Stimulated activated CD8-positive, alpha-beta memory T cell treated with anti-CD3 and anti-CD28 coated beads, Interleukin-12 subunit alpha, Interleukin-12 subunit beta, amount 100 ng/mL, for 1 hour (primary cell): ENCODE measurements around the gene FREM2.

ENCODE experiments used
- DNase-seq: peaks from one replicate; pipeline ENCODE4 v3.0.0-alpha.2; 2020; ENCODE audit warnings: low read depth

FREM2 gene

GRCh38 chr13:38687246-38688229 lies 661 bp downstream of the FREM2 start:
- no peak for DNase-seq

GRCh38 chr13:38688674-38689073 lies 1.8 kb downstream of the FREM2 start:
- no peak for DNase-seq

- DNase-seq, result no peak
Measured at GRCh38 chr13:38690231-38690630, 3.4 kb downstream of the FREM2 start.

- no peak for DNase-seq
Measured at GRCh38 chr13:38693168-38693567, 6.3 kb downstream of the FREM2 start.

GRCh38 chr13:38693641-38694040 lies 6.8 kb downstream of the FREM2 start:
- DNase-seq, result no peak

GRCh38 chr13:38697197-38697596 lies 10.3 kb downstream of the FREM2 start:
- DNase-seq, result no peak

- no peak for DNase-seq
Measured at GRCh38 chr13:38697628-38698333, 10.9 kb downstream of the FREM2 start.

- no peak for DNase-seq
Measured at GRCh38 chr13:38700051-38700450, 13.2 kb downstream of the FREM2 start.

- DNase-seq, result no peak
Measured at GRCh38 chr13:38702669-38703068, 15.8 kb downstream of the FREM2 start.

GRCh38 chr13:38703255-38703654 lies 16.4 kb downstream of the FREM2 start:
- no peak for DNase-seq

GRCh38 chr13:38705365-38705764 lies 18.5 kb downstream of the FREM2 start:
- DNase-seq, result no peak

- DNase-seq, result no peak
Measured at GRCh38 chr13:38707460-38707859, 20.6 kb downstream of the FREM2 start.

- no peak for DNase-seq
Measured at GRCh38 chr13:38713046-38713445, 26.2 kb downstream of the FREM2 start.

- DNase-seq, result no peak
Measured at GRCh38 chr13:38718374-38718773, 31.5 kb downstream of the FREM2 start.

GRCh38 chr13:38730332-38730731 lies 43.5 kb downstream of the FREM2 start:
- DNase-seq, result no peak

- no peak for DNase-seq
Measured at GRCh38 chr13:38733146-38733545, 46.3 kb downstream of the FREM2 start.

- no peak for DNase-seq
Measured at GRCh38 chr13:38735665-38736440, 49.0 kb downstream of the FREM2 start.

- no peak for DNase-seq
Measured at GRCh38 chr13:38743466-38743865, 56.6 kb downstream of the FREM2 start.

- no peak for DNase-seq
Measured at GRCh38 chr13:38752686-38753085, 65.8 kb downstream of the FREM2 start.

GRCh38 chr13:38753878-38754277 lies 67.0 kb downstream of the FREM2 start:
- DNase-seq, result no peak

- DNase-seq, result no peak
Measured at GRCh38 chr13:38755793-38756192, 68.9 kb downstream of the FREM2 start.

GRCh38 chr13:38758277-38758676 lies 71.4 kb downstream of the FREM2 start:
- no peak for DNase-seq
